ENCODE results near the gene RIN1. TPM values are rescaled to one million over a fixed set of nuclear protein-coding genes. Genes with fewer than 3 reads are reported as not detected.

Gene RIN1
- total RNA-seq, 1 experiment from 2014 or later = 5.4 TPM

DNA sequence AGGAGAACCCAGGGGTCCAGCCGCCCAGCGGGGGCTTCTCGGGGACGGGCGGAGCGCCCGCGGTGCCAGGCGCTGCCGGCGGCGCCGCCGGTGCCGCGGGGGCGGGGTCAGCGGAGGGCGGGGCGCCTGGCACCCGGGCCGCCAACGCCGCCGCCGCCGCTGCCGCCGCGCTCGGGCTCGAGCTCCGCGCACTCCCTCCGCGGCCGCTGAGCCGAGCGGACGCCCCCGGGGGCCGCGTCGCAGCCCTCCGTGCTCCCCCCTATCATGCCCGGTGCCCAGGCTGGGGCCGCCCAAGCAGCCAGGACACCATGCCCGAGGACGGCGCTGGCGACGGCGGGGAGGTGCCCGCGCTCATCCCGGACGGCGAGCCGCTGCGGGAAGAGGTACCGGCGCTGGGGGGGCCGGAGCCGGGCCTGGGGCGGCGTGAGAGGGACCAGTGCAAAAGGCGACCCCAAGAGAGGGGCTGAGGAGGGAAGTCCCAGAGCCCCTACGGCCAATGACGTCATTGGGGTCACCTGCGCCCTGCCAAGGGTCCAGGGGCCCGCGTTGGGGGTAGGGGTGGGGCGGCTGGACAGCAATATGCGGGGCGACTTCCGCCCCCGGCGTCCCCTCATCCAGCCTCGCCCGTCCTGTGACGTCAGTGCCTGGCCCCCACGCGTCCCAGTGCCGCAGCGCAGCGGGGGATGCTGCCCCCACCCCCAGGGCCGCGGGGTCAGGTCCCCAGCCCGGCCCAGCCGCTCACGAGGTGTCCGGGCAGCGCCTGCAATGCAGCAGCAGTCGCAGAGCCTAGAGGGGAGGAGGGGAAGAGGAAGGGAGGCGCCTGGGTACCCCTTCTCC lies 44.3 kb downstream of the RIN1 start, which contains the start of gene TMEM151A:
Gene TMEM151A (plus strand): TSS at position 189 of the 837 bp plus-strand sequence. CDS start 120 bp downstream, at position 309.
- Histone ChIP-seq H3K23me2 (ENCODE audit: insufficient read length, low read depth, low read length, poor library complexity, severe bottlenecking) (peaks cover 13% of the 10 kb centered on the region), H4K20me1 (ENCODE audit: control insufficient read depth, insufficient read depth, insufficient read length) (no peaks in the 10 kb centered on the region), H3T11ph (ENCODE audit: low read length) (no peak within 1 kb of the TSS), H2BK20ac (ENCODE audit: low read depth, low read length, poor library complexity, severe bottlenecking) (no peak within 1 kb of the TSS), H4K5ac (ENCODE audit: insufficient read length, low read depth, low read length) (no peak within 1 kb of the TSS), H3K56ac (ENCODE audit: insufficient read length, low read depth, low read length) (no peak within 1 kb of the TSS), H2BK15ac (ENCODE audit: low read depth, low read length) (no peak within 1 kb of the TSS), H3K4ac (ENCODE audit: low read depth, low read length) (no peak within 1 kb of the TSS), H3K27ac (ENCODE audit: insufficient read length, low read depth, low read length) (no peak within 1 kb of the TSS), H3K4me1 (ENCODE audit: insufficient read depth, low read length) (peaks cover 6% of the 10 kb centered on the region), H3K18ac (ENCODE audit: insufficient read length, low read depth, low read length) (no peak within 1 kb of the TSS), H2AFZ (ENCODE audit: low read length) (no peak within 1 kb of the TSS), H3K4me2 (ENCODE audit: insufficient read depth, insufficient read length, low read length) (peak within 1 kb of the TSS; percentile 3), H3K9me3 (ENCODE audit: control insufficient read depth, low read depth, low read length) (no peaks in the 10 kb centered on the region), H3K23ac (ENCODE audit: insufficient read length, low read depth, low read length) (no peak within 1 kb of the TSS), H2BK5ac (ENCODE audit: insufficient read length, low read length) (no peak within 1 kb of the TSS), H2AK5ac (ENCODE audit: insufficient read length, low read length) (no peak within 1 kb of the TSS), H2BK120ac (ENCODE audit: low read depth, low read length, poor library complexity, severe bottlenecking) (no peak within 1 kb of the TSS), H2BK12ac (ENCODE audit: insufficient read length, low read depth, low read length) (no peak within 1 kb of the TSS), H3K9ac (ENCODE audit: extremely low read depth, insufficient read length, low read length) (no peak within 1 kb of the TSS), H3K79me1 (ENCODE audit: insufficient read depth, low read depth, low read length, poor library complexity, severe bottlenecking) (no peaks in the 10 kb centered on the region), H4K8ac (replicated peaks; ENCODE audit: insufficient read length, low read depth, low read length) (no peak within 1 kb of the TSS), H3K79me2 (ENCODE audit: insufficient read depth, low read length) (peaks cover 1% of the 10 kb centered on the region; the same call in 1 of the 2 replicates), H4K91ac (ENCODE audit: insufficient read length, low read depth, low read length) (no peak within 1 kb of the TSS), H3K14ac (ENCODE audit: insufficient read depth, low read length) (peak within 1 kb of the TSS; percentile 12; the same call in 1 of the 2 replicates), H3K27me3 (ENCODE audit: insufficient read depth, low read length) (peaks cover 8% of the 10 kb centered on the region; the same call in 1 of the 2 replicates)
- DNase-seq = no peak
- H3K36me3 Mint-ChIP-seq (ENCODE audit: insufficient read depth in 1 of 3, low read depth in 3 of 3) = peaks cover 0 to 2% (median 0%) of the 10 kb centered on the region in 3 experiments; a peak in 3 of 7 replicates
- TF ChIP-seq, protein P1, sequence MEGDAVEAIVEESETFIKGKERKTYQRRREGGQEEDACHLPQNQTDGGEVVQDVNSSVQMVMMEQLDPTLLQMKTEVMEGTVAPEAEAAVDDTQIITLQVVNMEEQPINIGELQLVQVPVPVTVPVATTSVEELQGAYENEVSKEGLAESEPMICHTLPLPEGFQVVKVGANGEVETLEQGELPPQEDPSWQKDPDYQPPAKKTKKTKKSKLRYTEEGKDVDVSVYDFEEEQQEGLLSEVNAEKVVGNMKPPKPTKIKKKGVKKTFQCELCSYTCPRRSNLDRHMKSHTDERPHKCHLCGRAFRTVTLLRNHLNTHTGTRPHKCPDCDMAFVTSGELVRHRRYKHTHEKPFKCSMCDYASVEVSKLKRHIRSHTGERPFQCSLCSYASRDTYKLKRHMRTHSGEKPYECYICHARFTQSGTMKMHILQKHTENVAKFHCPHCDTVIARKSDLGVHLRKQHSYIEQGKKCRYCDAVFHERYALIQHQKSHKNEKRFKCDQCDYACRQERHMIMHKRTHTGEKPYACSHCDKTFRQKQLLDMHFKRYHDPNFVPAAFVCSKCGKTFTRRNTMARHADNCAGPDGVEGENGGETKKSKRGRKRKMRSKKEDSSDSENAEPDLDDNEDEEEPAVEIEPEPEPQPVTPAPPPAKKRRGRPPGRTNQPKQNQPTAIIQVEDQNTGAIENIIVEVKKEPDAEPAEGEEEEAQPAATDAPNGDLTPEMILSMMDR (conservative IDR thresholded peaks at IDR 0.05) = no peak
- peak within 1 kb of the TSS; percentile 86 to 91 for H3K4me3 Mint-ChIP-seq
- no peaks in the 10 kb centered on the region; a peak in 1 of 5 replicates for H3K9me3 Mint-ChIP-seq
- H3K27me3 Mint-ChIP-seq (ENCODE audit: low read depth) = peaks cover 39% of the 10 kb centered on the region
- H3K27ac Mint-ChIP-seq = no peak within 1 kb of the TSS
- WGBS (ENCODE audit: extremely low coverage, insufficient read length, low lambda C conversion rate) = no CpG with 5 or more reads among the region's 95 CpGs
- peaks cover 18 to 29% of the 10 kb centered on the region in 2 experiments for H3K4me1 Mint-ChIP-seq

Measured in H9 (cell line).